Stimulated activated CD4-positive, alpha-beta T cell treated with anti-CD3 and anti-CD28 coated beads, Interleukin-2, amount 100 ng/mL, for 4 hours (primary cell): ENCODE data around the gene OR4K17.
"Not testable (repeated sequence)": the region's sequence is repeated elsewhere in the genome, so short reads cannot be mapped to it uniquely, and the experiment has no call there.

Experiments
- DNase-seq: peaks from one replicate; pipeline ENCODE4 v3.0.0-alpha.2; 2020; ENCODE audit warnings: low read depth

OR4K17 gene

GRCh38 chr14:20110438-20110837 lies at the start of gene OR4K17:
OR4K17 (plus strand) TSS chr14:20110739; CDS start chr14:20117500, 6,761 bp downstream.
- DNase-seq, result no peak

GRCh38 chr14:20092050-20092449 lies 18.5 kb upstream of the OR4K17 start:
- no peak for DNase-seq

- DNase-seq, result no peak
Observed at GRCh38 chr14:20093442-20093841, 17.1 kb upstream of the OR4K17 start.

GRCh38 chr14:20098926-20099770 lies 11.4 kb upstream of the OR4K17 start:
- DNase-seq, result not testable (repeated sequence)

- no peak for DNase-seq
Observed at GRCh38 chr14:20112321-20112720, 1.8 kb downstream of the OR4K17 start.

GRCh38 chr14:20116748-20117147 lies 6.2 kb downstream of the OR4K17 start:
- no peak for DNase-seq

- DNase-seq, result no peak
Observed at GRCh38 chr14:20118795-20119194, 8.3 kb downstream of the OR4K17 start.

GRCh38 chr14:20138520-20138919 lies 28.0 kb downstream of the OR4K17 start, which contains the start of gene OR4N5:
OR4N5 (plus strand) TSS chr14:20138820; CDS start chr14:20143736, 4,916 bp downstream.
- DNase-seq, result no peak

- no peak for DNase-seq
Observed at GRCh38 chr14:20143911-20144310, 33.4 kb downstream of the OR4K17 start.

- DNase-seq, result no peak
Observed at GRCh38 chr14:20144820-20145219, 34.3 kb downstream of the OR4K17 start.

GRCh38 chr14:20164462-20164861 lies 53.9 kb downstream of the OR4K17 start:
- no peak for DNase-seq

GRCh38 chr14:20167091-20167490 lies 56.6 kb downstream of the OR4K17 start:
- DNase-seq, result no peak

GRCh38 chr14:20169852-20170251 lies 59.3 kb downstream of the OR4K17 start:
- not testable (repeated sequence) for DNase-seq
